Inflammatory macrophage (primary cell): ENCODE data around the gene SHOC1.
"Not testable (repeated sequence)": the region's sequence is repeated elsewhere in the genome, so short reads cannot be mapped to it uniquely, and the experiment has no call there.

Experiments used
- DNase-seq, 2 donors: peaks; one replicate each; pipeline ENCODE4 v3.0.0-alpha.2; 2020 to 2022

Gene SHOC1

DNA sequence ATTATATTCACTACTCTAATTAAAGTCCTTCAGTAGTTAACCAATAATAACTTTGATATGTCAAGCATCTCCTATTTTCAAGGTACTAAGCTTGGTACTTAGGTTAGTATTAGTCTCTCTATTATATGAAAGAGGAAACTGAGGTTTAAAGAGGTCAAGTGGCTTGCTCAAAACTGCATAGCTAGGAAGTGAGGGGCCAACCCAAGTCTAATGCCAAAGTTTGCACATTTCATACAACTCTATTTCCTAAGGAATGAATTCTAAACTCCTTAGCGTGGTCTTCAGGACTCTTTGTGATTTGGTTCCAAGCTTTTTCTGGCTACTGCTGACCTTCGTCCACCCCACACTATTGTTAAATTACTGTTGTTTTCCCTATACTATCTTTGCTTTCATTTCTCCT, 9.9 kb upstream of the SHOC1 start:
- DNase-seq = no peak

DNA sequence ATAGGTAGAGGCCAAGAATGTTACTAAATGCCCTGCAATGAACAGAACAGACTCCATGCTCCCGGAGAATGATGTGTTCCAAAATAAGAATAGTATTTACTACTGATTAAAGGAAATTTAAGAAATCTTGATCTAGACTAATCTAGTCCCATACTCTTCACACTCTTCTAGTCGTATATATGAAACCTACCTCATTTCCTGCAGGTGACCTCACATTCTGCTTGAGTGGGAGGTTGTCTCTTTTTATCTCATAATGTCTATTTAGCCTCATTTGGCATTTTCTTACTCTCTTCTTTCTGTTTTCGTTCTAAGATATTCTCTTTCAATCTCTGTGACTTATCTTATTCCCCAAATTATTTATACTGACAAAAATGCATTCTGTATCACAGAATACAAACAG, 9.2 kb upstream of the SHOC1 start:
- no peak for DNase-seq

GRCh38 chr9:111799915-111800526, 5.3 kb upstream of the SHOC1 start:
- no peak for DNase-seq

DNA sequence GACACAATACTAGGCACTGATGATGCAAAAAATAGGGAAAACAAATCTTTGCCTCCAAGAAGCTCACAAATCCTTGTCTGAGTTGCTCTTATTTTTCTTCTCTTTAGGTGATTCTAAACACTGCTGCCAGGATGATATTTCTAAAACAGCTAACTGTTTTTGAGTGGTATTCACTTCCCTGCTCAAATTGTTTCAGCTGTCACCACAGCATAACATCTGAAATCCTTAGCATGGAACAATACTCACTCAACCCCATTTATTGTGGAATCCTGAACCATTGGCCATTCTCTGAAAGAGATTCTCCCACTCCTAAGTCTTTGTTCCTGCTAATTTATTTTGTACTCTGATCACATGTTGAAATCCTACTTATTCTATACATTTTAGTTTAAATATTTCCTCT, 4.8 kb upstream of the SHOC1 start:
- DNase-seq = no peak

DNA sequence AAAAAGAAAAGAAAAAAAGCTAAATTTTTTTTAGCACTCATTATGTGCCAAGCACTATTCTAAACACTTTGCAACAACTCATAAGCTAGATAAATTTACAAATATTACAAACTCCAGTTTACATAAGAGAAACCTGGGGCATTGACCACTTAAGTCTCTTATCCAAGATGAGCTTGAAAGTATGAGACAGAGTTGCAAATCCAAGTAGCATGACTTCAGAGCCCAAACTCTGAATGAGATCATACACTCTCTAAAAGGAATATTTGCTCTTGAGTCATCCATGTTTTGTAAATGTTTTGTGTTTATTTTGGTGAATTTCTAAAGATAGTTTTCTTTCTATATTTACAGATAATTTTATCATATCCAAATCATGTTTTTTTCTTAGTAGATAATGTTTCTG, 4.0 kb upstream of the SHOC1 start:
- DNase-seq = peak; percentile 7 to 8

DNA sequence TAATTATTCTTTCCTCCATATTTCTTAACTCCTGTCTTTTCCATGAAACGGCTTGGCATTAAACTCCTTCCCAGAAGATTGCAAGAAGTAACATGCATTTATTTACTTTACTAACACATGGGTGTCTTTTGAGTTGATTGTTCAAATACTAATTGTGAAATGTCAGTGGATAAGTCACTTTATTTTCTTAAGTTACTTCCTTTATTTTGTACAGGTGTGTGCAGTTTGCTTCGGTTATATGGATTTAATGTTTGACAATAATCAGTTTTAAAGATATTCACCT, 761 bp upstream of the SHOC1 start:
- DNase-seq = no peak

DNA sequence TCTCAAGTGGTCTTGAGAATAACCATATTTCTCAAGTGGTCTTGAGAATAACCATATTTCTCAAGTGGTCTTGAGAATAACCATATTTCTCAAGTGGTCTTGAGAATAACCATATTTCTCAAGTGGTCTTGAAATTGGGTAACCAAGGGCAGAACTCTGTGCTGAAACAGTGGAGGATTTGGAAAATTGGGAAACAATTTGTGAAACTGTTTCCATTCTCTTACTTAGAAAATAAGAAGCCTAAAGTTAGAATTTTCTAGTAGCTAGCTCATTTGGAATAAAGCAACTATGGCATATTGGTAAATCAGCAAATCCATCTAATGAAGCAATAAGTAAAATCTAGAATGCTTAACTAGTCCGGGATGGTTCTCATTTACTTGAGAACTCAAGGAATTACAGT, 2.9 kb downstream of the SHOC1 start:
- DNase-seq = not testable (repeated sequence)

DNA sequence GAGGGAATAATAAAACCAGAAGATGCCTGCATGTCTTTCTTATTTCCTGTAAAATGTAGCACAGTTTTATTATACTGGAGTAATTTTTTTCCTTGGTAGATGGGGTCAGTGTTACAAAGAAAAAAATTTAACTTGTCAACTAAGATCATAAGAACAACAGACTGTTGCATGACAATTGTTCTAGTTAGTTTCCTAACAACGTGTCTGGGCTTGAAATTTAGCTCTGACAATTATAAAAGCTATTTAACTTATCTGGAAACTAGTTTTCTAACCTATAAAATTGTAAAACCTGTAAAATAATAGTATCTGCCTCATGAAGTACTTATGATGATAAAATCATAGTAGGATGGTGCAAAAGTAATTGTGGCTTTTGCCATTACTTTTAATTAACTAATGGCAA, 4.9 kb downstream of the SHOC1 start:
- DNase-seq = no peak

- no peak for DNase-seq
Observed at GRCh38 chr9:111783857-111784256, 10.9 kb downstream of the SHOC1 start.

DNA sequence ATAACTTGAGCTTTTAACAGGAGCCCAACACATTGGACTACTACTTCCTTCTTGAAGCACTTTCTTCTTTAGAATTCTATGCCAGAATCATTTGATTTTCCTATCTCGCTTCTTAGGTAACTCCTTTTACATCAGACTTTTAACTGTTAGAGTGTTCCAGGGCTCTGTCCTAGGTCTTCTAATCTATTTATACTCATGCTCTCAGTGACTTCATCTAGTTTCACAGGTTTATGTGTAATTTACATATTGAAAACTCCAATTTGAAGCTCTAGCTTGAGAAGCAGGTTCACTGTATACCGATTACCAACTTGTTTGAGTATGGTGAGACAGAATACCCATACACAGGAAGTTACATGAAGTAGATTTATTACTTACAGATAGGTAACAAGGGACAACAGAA, 11.3 kb downstream of the SHOC1 start:
- DNase-seq = no peak

DNA sequence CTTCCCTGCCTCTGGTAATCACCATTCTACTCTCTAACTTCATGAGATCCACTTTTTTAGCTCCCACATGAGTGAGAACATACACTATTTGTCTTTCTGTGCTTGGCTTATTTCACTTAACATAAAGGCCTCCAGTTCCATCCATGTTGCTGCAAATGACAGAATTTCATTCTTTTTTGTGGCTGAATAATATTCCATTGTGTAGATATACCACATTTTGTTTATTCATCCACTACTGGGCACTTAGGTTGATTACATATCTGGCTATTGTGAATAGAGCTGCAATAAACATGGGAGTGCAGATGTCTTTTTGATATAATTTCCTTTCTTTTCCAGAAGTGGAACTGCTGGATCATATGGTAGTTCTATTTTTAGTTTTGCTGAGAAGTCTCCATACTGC, 28.7 kb downstream of the SHOC1 start:
- no peak for DNase-seq

DNA sequence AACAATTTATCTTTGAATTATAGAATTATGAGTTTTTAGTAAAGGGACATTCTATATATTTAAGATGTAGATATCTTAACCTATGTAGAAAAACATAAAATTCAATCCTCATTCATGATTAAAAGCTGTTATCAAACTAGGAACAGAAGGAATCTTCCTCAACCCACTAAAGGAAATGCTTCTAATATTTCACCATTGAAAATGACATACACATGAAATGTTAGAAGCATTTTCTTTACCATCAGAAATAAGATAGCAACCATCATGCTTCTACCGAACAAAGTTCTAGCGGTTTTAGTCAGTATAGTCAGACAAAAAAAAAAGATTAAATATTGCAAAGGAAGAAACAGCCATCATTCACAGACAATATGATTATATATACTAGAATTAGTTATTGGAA, 32.2 kb downstream of the SHOC1 start:
- no peak for DNase-seq

- peak; percentile 80 to 85 for DNase-seq
Observed at GRCh38 chr9:111759762-111760639, 34.7 kb downstream of the SHOC1 start.

GRCh38 chr9:111754800-111755199, 39.9 kb downstream of the SHOC1 start:
- DNase-seq = no peak

- peak in 1 of 2 donors; percentile 18 for DNase-seq
Observed at GRCh38 chr9:111752455-111752854, 42.3 kb downstream of the SHOC1 start.
